ENCODE measurements around the gene ADGRG3. TPM values are rescaled to one million over a fixed set of nuclear protein-coding genes. Genes with fewer than 3 reads are reported as not detected.

Gene ADGRG3
- total and polyA plus RNA-seq, 2 of the 13 experiments (the other 11 are each of a cell fraction or from before 2014, with no cell fraction given) = 2.7 to 11.8 TPM

DNA sequence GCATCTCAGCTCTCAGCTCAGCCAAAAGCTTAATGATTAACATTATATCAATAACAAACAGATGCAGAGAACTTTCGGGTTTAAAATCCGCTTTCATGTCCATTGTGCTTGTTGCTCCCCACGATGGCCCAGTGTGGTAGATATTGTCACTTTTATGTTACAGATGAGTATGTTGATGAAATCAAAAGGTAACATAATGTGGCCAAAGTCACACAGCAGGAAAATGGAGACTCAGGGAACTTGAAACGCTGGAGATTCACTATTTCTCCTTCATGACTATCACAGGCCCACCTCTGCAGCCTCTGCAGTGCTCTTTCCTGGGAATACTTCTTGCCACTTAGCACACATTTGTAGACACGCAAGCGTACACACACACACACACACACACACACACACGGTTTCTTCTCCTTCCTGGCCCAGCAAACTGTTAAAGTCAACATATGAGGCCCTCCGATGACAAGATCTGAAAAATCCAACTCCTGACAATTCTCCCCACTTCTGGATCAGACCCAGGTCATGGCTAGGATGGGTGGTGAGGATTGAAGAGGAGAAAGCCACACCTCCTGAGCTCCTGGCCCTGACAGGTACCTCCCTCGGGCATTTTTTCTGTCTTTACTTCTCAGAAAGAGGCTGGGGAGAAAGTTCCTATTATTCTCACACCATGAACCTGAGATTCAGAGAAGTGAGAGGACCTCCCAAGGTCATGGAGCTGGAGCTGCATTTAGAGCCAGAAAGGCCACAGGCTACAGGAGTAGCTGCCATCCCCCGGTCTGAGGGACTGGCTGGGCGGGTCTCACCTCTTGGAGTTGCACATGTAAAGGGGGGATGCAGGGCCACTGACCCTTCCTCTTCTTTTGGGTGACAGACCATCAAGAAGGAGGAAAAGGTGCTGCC lies 36.2 kb downstream of the ADGRG3 start (continued):
- TF ChIP-seq ISX (CRISPR knock-in tag; conservative IDR thresholded peaks at IDR 0.05) (no peak), KAT8 (CRISPR knock-in tag; IDR thresholded peaks at IDR 0.05) (peak; percentile 27; the same call in 1 of the 2 replicates), PPARG (CRISPR knock-in tag; conservative IDR thresholded peaks at IDR 0.05) (0 out of 2 replicates have a peak, but pooled peaks have one; percentile 50), NCOA2 (CRISPR knock-in tag; IDR thresholded peaks at IDR 0.05) (peak; percentile 55), ETV5 (CRISPR knock-in tag; IDR thresholded peaks at IDR 0.05; ENCODE audit: borderline replicate concordance) (no peak), ZNF616 (CRISPR knock-in tag; IDR thresholded peaks at IDR 0.05; ENCODE audit: low read depth) (0 out of 2 replicates have a peak, but pooled peaks have one; percentile 48), RFX1 (IDR thresholded peaks at IDR 0.05) (no peak), NRL (CRISPR knock-in tag; IDR thresholded peaks at IDR 0.05; ENCODE audit: borderline replicate concordance) (peak; percentile 80; the same call in 1 of the 2 replicates), TCF7 (IDR thresholded peaks at IDR 0.05; ENCODE audit: low read depth) (peak; percentile 87), GATAD2A (CRISPR knock-in tag; IDR thresholded peaks at IDR 0.05) (peak; percentile 74), ZNF230 (CRISPR knock-in tag; IDR thresholded peaks at IDR 0.05) (peak; percentile 85)
- TF ChIP-seq, protein P1, sequence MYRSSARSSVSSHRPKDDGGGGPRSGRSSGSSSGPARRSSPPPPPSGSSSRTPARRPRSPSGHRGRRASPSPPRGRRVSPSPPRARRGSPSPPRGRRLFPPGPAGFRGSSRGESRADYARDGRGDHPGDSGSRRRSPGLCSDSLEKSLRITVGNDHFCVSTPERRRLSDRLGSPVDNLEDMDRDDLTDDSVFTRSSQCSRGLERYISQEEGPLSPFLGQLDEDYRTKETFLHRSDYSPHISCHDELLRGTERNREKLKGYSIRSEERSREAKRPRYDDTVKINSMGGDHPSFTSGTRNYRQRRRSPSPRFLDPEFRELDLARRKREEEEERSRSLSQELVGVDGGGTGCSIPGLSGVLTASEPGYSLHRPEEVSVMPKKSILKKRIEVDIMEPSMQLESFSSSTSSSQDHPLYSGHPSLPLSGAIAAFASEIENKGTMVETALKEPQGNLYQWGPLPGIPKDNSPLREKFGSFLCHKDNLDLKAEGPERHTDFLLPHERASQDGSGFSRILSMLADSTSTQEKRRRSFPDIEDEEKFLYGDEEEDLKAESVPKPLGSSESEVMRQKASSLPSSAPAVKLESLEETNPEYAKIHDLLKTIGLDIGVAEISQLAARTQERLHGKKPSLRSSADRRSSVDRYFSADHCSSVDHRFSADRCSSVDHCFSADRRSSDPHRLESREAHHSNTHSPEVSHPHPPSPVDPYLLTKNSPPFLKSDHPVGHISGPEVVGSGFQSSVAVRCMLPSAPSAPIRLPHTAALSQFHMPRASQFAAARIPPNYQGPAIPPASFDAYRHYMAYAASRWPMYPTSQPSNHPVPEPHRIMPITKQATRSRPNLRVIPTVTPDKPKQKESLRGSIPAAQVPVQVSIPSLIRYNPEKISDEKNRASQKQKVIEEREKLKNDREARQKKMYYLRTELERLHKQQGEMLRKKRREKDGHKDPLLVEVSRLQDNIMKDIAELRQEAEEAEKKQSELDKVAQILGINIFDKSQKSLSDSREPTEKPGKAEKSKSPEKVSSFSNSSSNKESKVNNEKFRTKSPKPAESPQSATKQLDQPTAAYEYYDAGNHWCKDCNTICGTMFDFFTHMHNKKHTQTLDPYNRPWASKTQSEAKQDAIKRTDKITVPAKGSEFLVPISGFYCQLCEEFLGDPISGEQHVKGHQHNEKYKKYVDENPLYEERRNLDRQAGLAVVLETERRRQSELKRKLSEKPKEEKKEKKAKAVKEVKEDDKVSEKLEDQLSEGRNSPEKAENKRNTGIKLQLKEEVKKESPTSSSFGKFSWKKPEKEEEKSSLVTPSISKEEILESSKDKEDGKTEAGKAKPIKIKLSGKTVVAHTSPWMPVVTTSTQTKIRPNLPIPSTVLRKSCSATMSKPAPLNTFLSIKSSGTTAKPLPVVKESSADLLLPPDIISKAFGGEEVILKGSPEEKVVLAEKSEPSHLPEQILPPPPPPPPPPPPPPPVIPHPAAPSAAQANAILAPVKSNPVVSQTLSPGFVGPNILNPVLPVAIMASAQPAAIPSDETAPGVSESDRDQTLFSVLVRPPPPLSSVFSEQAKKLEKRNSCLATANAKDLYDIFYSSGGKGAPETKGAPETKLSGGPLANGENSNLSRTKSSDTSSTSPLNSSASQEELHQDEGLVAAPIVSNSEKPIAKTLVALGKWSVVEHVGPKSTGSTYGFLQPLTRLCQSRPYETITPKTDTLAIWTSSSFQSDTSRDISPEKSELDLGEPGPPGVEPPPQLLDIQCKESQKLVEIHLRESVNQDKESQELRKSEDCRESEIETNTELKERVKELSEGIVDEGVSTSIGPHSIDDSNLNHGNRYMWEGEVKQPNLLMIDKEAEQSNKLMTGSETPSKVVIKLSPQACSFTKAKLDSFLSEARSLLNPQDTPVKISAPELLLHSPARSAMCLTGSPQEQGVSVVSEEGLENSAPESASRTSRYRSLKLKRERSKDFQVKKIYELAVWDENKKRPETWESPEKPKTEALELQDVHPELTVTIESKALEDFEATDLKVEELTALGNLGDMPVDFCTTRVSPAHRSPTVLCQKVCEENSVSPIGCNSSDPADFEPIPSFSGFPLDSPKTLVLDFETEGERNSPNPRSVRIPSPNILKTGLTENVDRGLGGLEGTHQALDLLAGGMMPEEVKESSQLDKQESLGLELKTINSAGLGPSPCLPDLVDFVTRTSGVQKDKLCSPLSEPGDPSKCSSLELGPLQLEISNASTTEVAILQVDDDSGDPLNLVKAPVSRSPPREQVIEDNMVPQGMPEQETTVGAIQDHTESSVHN (CRISPR knock-in tag; IDR thresholded peaks at IDR 0.05) = 0 out of 2 replicates have a peak, but pooled peaks have one; percentile 46
- TF ChIP-seq, protein P2, sequence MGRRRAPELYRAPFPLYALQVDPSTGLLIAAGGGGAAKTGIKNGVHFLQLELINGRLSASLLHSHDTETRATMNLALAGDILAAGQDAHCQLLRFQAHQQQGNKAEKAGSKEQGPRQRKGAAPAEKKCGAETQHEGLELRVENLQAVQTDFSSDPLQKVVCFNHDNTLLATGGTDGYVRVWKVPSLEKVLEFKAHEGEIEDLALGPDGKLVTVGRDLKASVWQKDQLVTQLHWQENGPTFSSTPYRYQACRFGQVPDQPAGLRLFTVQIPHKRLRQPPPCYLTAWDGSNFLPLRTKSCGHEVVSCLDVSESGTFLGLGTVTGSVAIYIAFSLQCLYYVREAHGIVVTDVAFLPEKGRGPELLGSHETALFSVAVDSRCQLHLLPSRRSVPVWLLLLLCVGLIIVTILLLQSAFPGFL (CRISPR knock-in tag; IDR thresholded peaks at IDR 0.05) = no peak
- TF ChIP-seq, protein P3, sequence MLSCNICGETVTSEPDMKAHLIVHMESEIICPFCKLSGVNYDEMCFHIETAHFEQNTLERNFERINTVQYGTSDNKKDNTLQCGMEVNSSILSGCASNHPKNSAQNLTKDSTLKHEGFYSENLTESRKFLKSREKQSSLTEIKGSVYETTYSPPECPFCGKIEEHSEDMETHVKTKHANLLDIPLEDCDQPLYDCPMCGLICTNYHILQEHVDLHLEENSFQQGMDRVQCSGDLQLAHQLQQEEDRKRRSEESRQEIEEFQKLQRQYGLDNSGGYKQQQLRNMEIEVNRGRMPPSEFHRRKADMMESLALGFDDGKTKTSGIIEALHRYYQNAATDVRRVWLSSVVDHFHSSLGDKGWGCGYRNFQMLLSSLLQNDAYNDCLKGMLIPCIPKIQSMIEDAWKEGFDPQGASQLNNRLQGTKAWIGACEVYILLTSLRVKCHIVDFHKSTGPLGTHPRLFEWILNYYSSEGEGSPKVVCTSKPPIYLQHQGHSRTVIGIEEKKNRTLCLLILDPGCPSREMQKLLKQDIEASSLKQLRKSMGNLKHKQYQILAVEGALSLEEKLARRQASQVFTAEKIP (CRISPR knock-in tag; IDR thresholded peaks at IDR 0.05; ENCODE audit: borderline replicate concordance) = no peak

Measured in HepG2 (cell line).